KG1 (cell line): ENCODE measurements around the gene RAB5IF.
"Not testable (repeated sequence)": the region's sequence is repeated elsewhere in the genome, so short reads cannot be mapped to it uniquely, and the experiment has no call there.

Experiments
- DNase-seq: peaks from one replicate; lab custom pipeline; 2025; lab: John Stamatoyannopoulos, UW

The RAB5IF gene

GRCh38 chr20:36585410-36586125 is 20.0 kb upstream of the RAB5IF start:
- no peak for DNase-seq

- DNase-seq = no peak
Observed at GRCh38 chr20:36587388-36588070, 18.1 kb upstream of the RAB5IF start.

GRCh38 chr20:36591281-36591680 is 14.3 kb upstream of the RAB5IF start:
- DNase-seq = no peak

- DNase-seq = no peak
Observed at GRCh38 chr20:36591854-36592641, 13.5 kb upstream of the RAB5IF start.

- DNase-seq = no peak
Observed at GRCh38 chr20:36593347-36593929, 12.1 kb upstream of the RAB5IF start.

- DNase-seq = peak; percentile 74
Observed at GRCh38 chr20:36599912-36600345, 5.7 kb upstream of the RAB5IF start.

- DNase-seq = no peak
Observed at GRCh38 chr20:36601540-36601939, 4.0 kb upstream of the RAB5IF start.

GRCh38 chr20:36604952-36605398 is 604 bp upstream of the RAB5IF start:
- peak; percentile 78 for DNase-seq

GRCh38 chr20:36606158-36607066 is 833 bp downstream of the RAB5IF start:
- DNase-seq = no peak

GRCh38 chr20:36607586-36608387 is 2.2 kb downstream of the RAB5IF start:
- DNase-seq = no peak

GRCh38 chr20:36608388-36608728 is 2.8 kb downstream of the RAB5IF start:
- DNase-seq = not testable (repeated sequence)

GRCh38 chr20:36611625-36612024 is 6.0 kb downstream of the RAB5IF start:
- DNase-seq = no peak

GRCh38 chr20:36613974-36614373 is 8.4 kb downstream of the RAB5IF start:
- no peak for DNase-seq

GRCh38 chr20:36614781-36615557 is 9.4 kb downstream of the RAB5IF start:
- no peak for DNase-seq

GRCh38 chr20:36620917-36621316 is 15.3 kb downstream of the RAB5IF start:
- no peak for DNase-seq

GRCh38 chr20:36623444-36623843 is 17.9 kb downstream of the RAB5IF start:
- DNase-seq = no peak

- DNase-seq = no peak
Observed at GRCh38 chr20:36624068-36624943, 18.7 kb downstream of the RAB5IF start.

- DNase-seq = no peak
Observed at GRCh38 chr20:36624944-36625324, 19.4 kb downstream of the RAB5IF start.

GRCh38 chr20:36628076-36628475 is 22.5 kb downstream of the RAB5IF start:
- no peak for DNase-seq
